Nephron (organoid): Measurements from ENCODE around the gene TEX30.

Experiments
- H3K27ac Mint-ChIP-seq, 3 experiments: 2 replicates each; pipeline ENCODE4 v1.8.0; 2020; ENCODE audit warnings: mixed read lengths in 3 of 3, mild to moderate bottlenecking in 2 of 3, moderate library complexity in 1 of 3
- H3K27me3 Mint-ChIP-seq: 2 replicates; pipeline ENCODE4 v1.8.0; 2021; ENCODE audit warnings: low read depth, mild to moderate bottlenecking, moderate library complexity, mixed read lengths
- H3K36me3 Mint-ChIP-seq: 2 replicates; pipeline ENCODE4 v1.8.0; 2020; ENCODE audit warnings: low read depth, mixed read lengths
- H3K4me1 Mint-ChIP-seq: 2 replicates; pipeline ENCODE4 v1.8.0; 2020; ENCODE audit warnings: mixed read lengths
- H3K4me3 Mint-ChIP-seq, 3 experiments: 2 replicates each; pipeline ENCODE4 v1.8.0; 2020; ENCODE audit warnings: mild to moderate bottlenecking in 3 of 3, mixed read lengths in 3 of 3, moderate library complexity in 2 of 3
- H3K9me3 Mint-ChIP-seq: 2 replicates; pipeline ENCODE4 v1.8.0; 2020; ENCODE audit warnings: mixed read lengths
- TF ChIP-seq, protein P1 (sequence below), 3 experiments: fragments of 200-600 bp; sonication (generic); IDR thresholded peaks; one replicate each; pipeline ENCODE4 v1.5.0; 2021; ENCODE audit warnings: antibody characterized with exemption in 3 of 3; ENCODE audit not compliant: unreplicated experiment in 3 of 3

The TEX30 gene

DNA sequence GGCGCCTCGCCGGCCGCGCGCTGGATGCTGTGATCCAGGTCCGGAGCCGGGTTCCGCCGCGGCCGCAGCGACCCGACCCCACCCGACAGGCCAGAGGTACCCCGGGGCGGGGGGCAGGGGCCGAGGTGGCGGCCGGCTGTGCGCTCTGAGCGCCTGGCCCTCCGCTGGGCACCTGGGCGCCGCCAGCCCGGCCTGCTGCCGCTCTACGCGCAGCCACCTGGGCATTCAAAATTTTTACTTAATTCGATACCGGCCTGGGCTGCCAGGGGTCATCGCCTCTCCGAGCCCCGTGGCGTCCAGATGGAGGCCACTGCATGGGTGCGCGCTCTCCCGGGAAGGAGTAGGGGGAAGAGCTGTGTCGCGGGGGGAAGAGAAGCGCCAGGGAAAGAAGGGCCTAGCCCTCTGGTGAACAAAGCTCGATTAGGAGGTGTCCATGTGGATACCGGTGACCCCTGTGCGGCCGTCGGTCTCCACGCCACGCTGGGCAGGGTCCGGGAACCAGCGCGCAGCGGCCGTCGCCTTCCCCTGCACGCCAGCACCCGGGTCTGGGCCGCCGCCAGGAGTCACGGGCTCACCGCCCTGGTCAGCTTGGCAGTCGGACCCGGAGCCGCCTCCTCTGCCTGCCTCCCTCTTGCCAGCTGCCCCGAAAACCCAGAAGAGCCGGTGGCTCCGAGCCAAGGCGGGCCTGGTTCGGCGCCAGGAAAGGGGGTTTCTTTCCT lies 26.0 kb upstream of the TEX30 start:
- Mint-ChIP-seq H3K27ac (peak overlapping the region; percentile 84 to 90 (median 85)), H3K27me3 (no peaks in the 10 kb centered on the region), H3K9me3 (no peaks in the 10 kb centered on the region), H3K4me3 (peak overlapping the region; percentile 98), H3K36me3 (peaks cover 8% of the 10 kb centered on the region), H3K4me1 (peaks cover 28% of the 10 kb centered on the region)
- TF ChIP-seq, protein P1, sequence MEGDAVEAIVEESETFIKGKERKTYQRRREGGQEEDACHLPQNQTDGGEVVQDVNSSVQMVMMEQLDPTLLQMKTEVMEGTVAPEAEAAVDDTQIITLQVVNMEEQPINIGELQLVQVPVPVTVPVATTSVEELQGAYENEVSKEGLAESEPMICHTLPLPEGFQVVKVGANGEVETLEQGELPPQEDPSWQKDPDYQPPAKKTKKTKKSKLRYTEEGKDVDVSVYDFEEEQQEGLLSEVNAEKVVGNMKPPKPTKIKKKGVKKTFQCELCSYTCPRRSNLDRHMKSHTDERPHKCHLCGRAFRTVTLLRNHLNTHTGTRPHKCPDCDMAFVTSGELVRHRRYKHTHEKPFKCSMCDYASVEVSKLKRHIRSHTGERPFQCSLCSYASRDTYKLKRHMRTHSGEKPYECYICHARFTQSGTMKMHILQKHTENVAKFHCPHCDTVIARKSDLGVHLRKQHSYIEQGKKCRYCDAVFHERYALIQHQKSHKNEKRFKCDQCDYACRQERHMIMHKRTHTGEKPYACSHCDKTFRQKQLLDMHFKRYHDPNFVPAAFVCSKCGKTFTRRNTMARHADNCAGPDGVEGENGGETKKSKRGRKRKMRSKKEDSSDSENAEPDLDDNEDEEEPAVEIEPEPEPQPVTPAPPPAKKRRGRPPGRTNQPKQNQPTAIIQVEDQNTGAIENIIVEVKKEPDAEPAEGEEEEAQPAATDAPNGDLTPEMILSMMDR (IDR thresholded peaks at IDR 0.05; ENCODE audit: unreplicated experiment in 3 of 3), result no peak

DNA sequence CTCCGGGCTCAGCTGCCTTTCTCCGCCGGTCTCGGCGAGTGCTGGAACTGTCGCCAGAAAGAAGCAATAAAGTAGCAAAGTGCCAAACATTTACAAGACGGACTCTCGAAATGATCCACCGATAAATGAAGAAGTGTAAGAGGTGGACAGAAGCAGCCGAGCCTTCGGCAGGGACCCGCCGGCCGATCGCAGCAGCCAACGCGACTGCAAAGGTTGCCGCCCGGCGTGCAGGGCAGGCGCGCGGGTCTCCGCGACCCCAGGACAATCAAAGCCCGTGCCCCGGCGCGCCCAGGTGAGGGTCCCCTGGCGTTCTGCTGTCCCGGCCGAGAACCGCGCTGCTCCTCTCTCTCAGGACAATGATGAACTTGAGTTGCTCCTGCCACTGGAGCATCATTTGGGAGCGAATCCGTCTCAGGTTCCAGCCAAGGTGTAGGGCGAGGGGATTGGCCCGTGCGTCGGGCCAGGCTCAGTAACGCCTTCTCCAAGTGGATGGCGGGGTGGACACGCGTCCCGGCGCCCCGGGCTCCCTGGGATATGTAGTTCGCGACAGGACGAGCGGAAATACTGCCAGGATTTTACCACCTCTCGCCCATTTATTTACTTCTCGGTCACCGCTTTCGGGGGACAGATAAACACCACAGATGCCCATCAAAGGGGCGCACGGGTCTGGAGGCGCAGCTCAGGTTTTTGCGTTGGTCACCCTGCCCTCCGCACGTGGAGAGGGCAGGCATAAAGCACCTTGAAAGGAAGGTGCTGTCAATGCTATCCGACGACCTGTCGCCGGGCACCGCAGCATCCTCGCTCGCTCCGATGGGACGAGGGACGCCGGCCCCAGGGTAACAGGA lies 25.2 kb upstream of the TEX30 start, which contains the start of the genes BIVM and POGLUT2:
Gene BIVM, plus strand, starts transcription at position 539 of the 845 bp plus-strand sequence. CDS start 8,149 bp downstream, outside the sequence.
Gene POGLUT2, minus strand, starts transcription at position 396 of the 845 bp plus-strand sequence. Its CDS starts 306 bp downstream, at position 90.
- TF ChIP-seq, protein P1 (IDR thresholded peaks at IDR 0.05; ENCODE audit: unreplicated experiment in 3 of 3), result no peak
- Mint-ChIP-seq H3K36me3 (peaks cover 8% of the 10 kb centered on the region), H3K4me3 (peak within 1 kb of the TSS; percentile 98), H3K9me3 (no peaks in the 10 kb centered on the region), H3K27me3 (no peaks in the 10 kb centered on the region), H3K27ac (peak within 1 kb of the TSS; percentile 87 to 98 (median 90)), H3K4me1 (peaks cover 28% of the 10 kb centered on the region)

DNA sequence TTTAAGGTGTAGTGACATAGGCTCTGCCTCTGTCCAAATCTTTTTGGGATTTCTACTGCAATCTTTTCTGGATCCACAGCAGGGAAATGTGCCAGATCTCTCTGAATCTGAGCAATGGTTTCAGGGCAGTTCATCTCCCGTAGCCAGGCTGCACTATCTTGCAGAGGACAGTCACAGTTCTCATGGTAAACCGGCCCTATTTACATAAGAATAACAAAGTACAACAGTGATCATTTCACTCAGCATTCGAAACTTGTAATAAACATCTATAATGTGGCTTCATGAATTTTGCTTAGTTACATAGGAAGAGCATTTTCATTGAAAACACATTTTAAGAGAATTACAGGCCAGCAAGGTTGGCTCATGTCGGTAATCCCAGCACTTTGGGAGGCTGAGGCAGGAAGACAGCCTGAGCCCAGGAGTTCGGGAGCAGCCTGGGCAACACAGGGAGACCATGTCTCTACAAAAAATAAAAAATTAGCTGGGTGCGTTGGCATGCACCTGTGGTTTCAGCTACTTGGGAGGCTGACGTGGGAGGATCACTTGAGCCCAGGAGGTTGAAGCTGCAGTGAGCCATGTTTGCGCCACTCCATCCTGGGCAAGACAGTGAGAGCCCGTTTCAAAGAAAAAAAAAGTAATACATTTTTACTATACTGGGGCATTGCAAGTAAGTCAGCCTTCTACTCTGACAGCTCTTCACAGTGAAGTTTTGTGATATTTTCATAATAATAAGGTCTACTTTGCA lies 20.2 kb upstream of the TEX30 start:
- H3K27me3 Mint-ChIP-seq, result no peaks in the 10 kb centered on the region
- H3K27ac Mint-ChIP-seq, result no peak overlapping the region
- H3K4me1 Mint-ChIP-seq, result peaks cover 12% of the 10 kb centered on the region
- TF ChIP-seq, protein P1 (IDR thresholded peaks at IDR 0.05; ENCODE audit: unreplicated experiment in 3 of 3), result no peak
- H3K9me3 Mint-ChIP-seq, result no peaks in the 10 kb centered on the region
- H3K4me3 Mint-ChIP-seq, result no peak overlapping the region
- H3K36me3 Mint-ChIP-seq, result peaks cover 33% of the 10 kb centered on the region

DNA sequence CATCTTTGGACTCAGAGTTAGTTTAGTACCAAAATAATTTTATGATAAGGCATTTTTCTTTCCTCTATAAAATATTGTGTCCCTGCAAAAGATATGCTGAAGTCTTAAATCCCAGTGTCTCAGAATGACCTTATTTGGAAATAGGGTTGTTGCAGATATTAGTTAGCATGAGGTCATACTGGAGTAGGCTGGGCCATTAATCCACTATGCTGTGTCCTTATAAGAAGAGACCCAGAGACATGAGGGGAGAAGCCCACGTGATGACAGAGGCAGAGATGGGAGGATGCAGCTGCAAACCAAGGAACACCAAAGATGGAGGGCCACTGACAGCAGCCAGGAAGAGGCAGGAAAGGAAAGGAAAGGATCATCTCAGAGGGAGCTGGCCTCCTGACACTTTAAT lies 18.8 kb upstream of the TEX30 start:
- Mint-ChIP-seq H3K4me3 (no peak overlapping the region), H3K27ac (no peak overlapping the region), H3K4me1 (peaks cover 6% of the 10 kb centered on the region), H3K9me3 (no peaks in the 10 kb centered on the region), H3K36me3 (peaks cover 45% of the 10 kb centered on the region), H3K27me3 (no peaks in the 10 kb centered on the region)
- TF ChIP-seq, protein P1 (IDR thresholded peaks at IDR 0.05; ENCODE audit: unreplicated experiment in 3 of 3), result no peak

DNA sequence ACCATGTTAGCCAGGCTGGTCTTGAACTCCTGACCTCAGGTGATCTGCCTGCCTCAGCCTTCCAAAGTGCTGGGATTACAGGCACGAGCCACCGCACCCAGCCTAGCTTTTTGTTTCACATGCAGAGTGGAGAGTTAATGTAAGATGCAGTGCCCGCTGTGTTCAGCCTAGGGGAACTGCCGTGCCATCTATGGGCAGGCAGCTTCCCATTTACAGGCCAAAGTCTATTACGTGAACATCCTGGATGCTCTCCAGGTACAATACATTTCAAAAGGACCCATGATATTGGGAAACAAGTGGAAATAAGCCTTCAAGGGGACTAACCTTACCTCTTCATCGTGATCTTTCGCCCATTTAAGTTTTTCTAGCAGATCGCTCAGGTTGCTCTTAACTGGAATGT lies 15.1 kb upstream of the TEX30 start:
- no peaks in the 10 kb centered on the region for H3K4me1 Mint-ChIP-seq
- H3K27ac Mint-ChIP-seq, result no peak overlapping the region
- no peaks in the 10 kb centered on the region for H3K9me3 Mint-ChIP-seq
- TF ChIP-seq, protein P1 (IDR thresholded peaks at IDR 0.05; ENCODE audit: unreplicated experiment in 3 of 3), result no peak
- no peaks in the 10 kb centered on the region for H3K27me3 Mint-ChIP-seq
- peaks cover 59% of the 10 kb centered on the region for H3K36me3 Mint-ChIP-seq
- H3K4me3 Mint-ChIP-seq, result no peak overlapping the region
